Vagina (tissue), 2 donors: ENCODE data around the gene WASF3.

Experiments
- POLR2A ChIP-seq, 2 donors: fragments of 450-650 bp; IDR thresholded peaks; one replicate each; pipeline ENCODE4 v1.6.1; 2017; ENCODE audit warnings: antibody characterized with exemption in 2 of 2, mild to moderate bottlenecking in 2 of 2, moderate library complexity in 2 of 2
- POLR2AphosphoS5 ChIP-seq, 2 donors: sonication (generic); formaldehyde crosslinking; IDR thresholded peaks; one replicate each; pipeline ENCODE4 v1.9.0; 2017; ENCODE audit warnings: antibody characterized with exemption in 2 of 2, mild to moderate bottlenecking in 2 of 2, low read depth in 1 of 2; ENCODE audit not compliant: insufficient read depth in 1 of 2
- TF ChIP-seq, protein P1 (sequence below), 3 experiments: fragments of 450-650 bp in 2 of 3; fragments of 200-600 bp in 1 of 3; sonication (generic) in 1 of 3; IDR thresholded peaks; one replicate each; pipeline ENCODE4 v1.5.1; 2017 to 2019; ENCODE audit warnings: antibody characterized with exemption in 3 of 3, mild to moderate bottlenecking in 2 of 3, moderate library complexity in 2 of 3

DNA sequence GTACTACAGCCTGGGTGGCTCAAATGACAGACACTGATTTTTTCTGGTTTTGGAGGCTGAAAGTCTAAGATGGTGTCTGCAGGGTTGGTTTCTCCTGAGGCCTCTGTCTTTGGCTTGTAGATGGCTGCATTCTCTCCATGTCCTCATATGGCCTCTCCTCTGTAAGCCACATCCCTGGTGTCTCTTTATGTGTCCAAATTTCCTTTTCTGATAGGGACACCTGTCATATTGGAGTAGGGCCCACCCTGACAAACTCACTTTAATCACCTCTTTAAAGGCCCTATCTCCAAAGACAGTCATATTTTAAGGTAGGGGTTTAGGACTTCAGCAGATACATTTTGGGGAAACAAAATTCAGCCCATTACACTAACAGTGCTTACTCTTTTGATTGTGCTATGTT is 32.0 kb upstream of the WASF3 start:
- TF ChIP-seq, protein P1, sequence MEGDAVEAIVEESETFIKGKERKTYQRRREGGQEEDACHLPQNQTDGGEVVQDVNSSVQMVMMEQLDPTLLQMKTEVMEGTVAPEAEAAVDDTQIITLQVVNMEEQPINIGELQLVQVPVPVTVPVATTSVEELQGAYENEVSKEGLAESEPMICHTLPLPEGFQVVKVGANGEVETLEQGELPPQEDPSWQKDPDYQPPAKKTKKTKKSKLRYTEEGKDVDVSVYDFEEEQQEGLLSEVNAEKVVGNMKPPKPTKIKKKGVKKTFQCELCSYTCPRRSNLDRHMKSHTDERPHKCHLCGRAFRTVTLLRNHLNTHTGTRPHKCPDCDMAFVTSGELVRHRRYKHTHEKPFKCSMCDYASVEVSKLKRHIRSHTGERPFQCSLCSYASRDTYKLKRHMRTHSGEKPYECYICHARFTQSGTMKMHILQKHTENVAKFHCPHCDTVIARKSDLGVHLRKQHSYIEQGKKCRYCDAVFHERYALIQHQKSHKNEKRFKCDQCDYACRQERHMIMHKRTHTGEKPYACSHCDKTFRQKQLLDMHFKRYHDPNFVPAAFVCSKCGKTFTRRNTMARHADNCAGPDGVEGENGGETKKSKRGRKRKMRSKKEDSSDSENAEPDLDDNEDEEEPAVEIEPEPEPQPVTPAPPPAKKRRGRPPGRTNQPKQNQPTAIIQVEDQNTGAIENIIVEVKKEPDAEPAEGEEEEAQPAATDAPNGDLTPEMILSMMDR (IDR thresholded peaks at IDR 0.05) = no peak
- TF ChIP-seq POLR2AphosphoS5 (IDR thresholded peaks at IDR 0.05; ENCODE audit: insufficient read depth in 1 of 2, low read depth in 1 of 2) (no peak), POLR2A (IDR thresholded peaks at IDR 0.05) (no peak)
